Gastroesophageal sphincter (tissue), 3 donors: Measurements from ENCODE around the gene PNKD.

Source experiments
- EP300 ChIP-seq: sonication (generic); formaldehyde crosslinking; IDR thresholded peaks from one replicate; pipeline ENCODE4 v1.6.1; 2017; ENCODE audit warnings: antibody characterized with exemption, mild to moderate bottlenecking
- POLR2AphosphoS5 ChIP-seq: sonication (generic); formaldehyde crosslinking; IDR thresholded peaks from one replicate; pipeline ENCODE4 v1.6.1; 2017; ENCODE audit warnings: antibody characterized with exemption
- TF ChIP-seq, protein P1 (sequence below), 4 experiments: fragments of 200-600 bp in 2 of 4; fragments of 450-650 bp in 2 of 4; sonication (generic) in 1 of 4; IDR thresholded peaks; one replicate each; pipeline ENCODE4 v1.5.1; 2017 to 2019; ENCODE audit warnings: antibody characterized with exemption in 4 of 4, mild to moderate bottlenecking in 2 of 4, moderate library complexity in 2 of 4

DNA sequence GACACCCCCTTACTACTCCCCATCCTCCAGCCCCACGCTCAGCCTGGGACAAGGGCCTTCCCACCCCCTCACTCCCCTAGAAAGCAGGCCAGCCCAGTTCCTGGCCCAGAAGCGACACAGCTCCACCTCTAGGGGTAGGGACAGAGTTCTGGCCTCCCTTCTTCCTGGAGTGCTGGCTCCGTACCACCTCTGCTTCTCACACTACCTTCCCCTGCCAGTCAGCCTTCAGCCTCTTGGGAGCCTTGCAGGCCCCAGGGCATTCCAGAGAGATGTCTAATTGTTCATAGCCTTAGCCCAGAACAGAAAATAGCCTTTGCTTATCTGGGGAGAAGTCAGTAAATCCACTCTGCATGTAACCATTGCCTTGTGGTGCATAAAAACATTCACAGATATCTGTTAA, 73.3 kb downstream of the PNKD start:
- TF ChIP-seq EP300 (no peak), POLR2AphosphoS5 (no peak)
- TF ChIP-seq, protein P1, sequence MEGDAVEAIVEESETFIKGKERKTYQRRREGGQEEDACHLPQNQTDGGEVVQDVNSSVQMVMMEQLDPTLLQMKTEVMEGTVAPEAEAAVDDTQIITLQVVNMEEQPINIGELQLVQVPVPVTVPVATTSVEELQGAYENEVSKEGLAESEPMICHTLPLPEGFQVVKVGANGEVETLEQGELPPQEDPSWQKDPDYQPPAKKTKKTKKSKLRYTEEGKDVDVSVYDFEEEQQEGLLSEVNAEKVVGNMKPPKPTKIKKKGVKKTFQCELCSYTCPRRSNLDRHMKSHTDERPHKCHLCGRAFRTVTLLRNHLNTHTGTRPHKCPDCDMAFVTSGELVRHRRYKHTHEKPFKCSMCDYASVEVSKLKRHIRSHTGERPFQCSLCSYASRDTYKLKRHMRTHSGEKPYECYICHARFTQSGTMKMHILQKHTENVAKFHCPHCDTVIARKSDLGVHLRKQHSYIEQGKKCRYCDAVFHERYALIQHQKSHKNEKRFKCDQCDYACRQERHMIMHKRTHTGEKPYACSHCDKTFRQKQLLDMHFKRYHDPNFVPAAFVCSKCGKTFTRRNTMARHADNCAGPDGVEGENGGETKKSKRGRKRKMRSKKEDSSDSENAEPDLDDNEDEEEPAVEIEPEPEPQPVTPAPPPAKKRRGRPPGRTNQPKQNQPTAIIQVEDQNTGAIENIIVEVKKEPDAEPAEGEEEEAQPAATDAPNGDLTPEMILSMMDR (IDR thresholded peaks at IDR 0.05), result no peak
